Measurements from ENCODE around the gene RYR2.

GRCh38 chr1:237730826-237731350, 688.9 kb downstream of the RYR2 start:
- TF ChIP-seq POLR2A (IDR thresholded peaks at IDR 0.05; ENCODE audit: low read depth, low read length) (no peak), TAF1 (IDR thresholded peaks at IDR 0.05; ENCODE audit: borderline replicate concordance, low read depth, low read length) (no peak)
